KMS-11 (cell line): Measurements from ENCODE around the gene DAP.
"Not testable (repeated sequence)": the region's sequence is repeated elsewhere in the genome, so short reads cannot be mapped to it uniquely, and the experiment has no call there.

Experiments
- H2AFZ ChIP-seq: fragments of 200-600 bp; sonication (generic); 2 replicates; pipeline ENCODE4 v1.6.1; 2016; ENCODE audit warnings: antibody characterized with exemption, mixed run types, low read depth
- H3K27ac ChIP-seq: fragments of 200-600 bp; sonication (generic); 2 replicates; pipeline ENCODE4 v1.6.1; 2016; ENCODE audit warnings: mild to moderate bottlenecking, mixed run types
- H3K27me3 ChIP-seq: fragments of 200-600 bp; sonication (generic); 2 replicates; pipeline ENCODE4 v1.6.1; 2017; ENCODE audit warnings: mild to moderate bottlenecking, low read depth, mixed run types, moderate library complexity; ENCODE audit not compliant: insufficient read depth
- H3K36me3 ChIP-seq: fragments of 200-600 bp; sonication (generic); 2 replicates; pipeline ENCODE4 v1.6.1; 2017; ENCODE audit warnings: mild to moderate bottlenecking, mixed run types; ENCODE audit not compliant: insufficient read depth
- H3K4me1 ChIP-seq: fragments of 200-600 bp; sonication (generic); 2 replicates; pipeline ENCODE4 v1.6.1; 2016; ENCODE audit warnings: mild to moderate bottlenecking, low read depth, mixed run types; ENCODE audit not compliant: poor library complexity, severe bottlenecking
- H3K4me2 ChIP-seq: fragments of 200-600 bp; sonication (generic); 2 replicates; pipeline ENCODE4 v1.7.0; 2016; ENCODE audit warnings: mild to moderate bottlenecking, mixed run types
- H3K4me3 ChIP-seq: fragments of 200-600 bp; sonication (generic); IDR thresholded peaks from 2 replicates; pipeline ENCODE4 v1.6.1; 2017; ENCODE audit warnings: low read depth, low read length, mixed read lengths; ENCODE audit not compliant: insufficient read depth
- H3K79me2 ChIP-seq: fragments of 200-600 bp; sonication (generic); 2 replicates; pipeline ENCODE4 v1.6.1; 2016; ENCODE audit warnings: low read depth, mixed run types; ENCODE audit not compliant: insufficient read depth
- H3K9ac ChIP-seq: fragments of 200-600 bp; sonication (generic); 2 replicates; pipeline ENCODE4 v1.6.1; 2016; ENCODE audit warnings: mild to moderate bottlenecking, mixed run types
- H4K20me1 ChIP-seq: fragments of 200-600 bp; sonication (generic); 2 replicates; pipeline ENCODE4 v1.6.1; 2016; ENCODE audit warnings: mild to moderate bottlenecking, mixed run types; ENCODE audit not compliant: insufficient read depth
- CTCF ChIP-seq: fragments of 200-600 bp; sonication (generic); conservative IDR thresholded peaks from 2 replicates; pipeline ENCODE4 v1.6.1; 2017; ENCODE audit warnings: low read depth, mild to moderate bottlenecking, antibody characterized with exemption, low read length, moderate library complexity, mixed read lengths

Gene DAP

DNA sequence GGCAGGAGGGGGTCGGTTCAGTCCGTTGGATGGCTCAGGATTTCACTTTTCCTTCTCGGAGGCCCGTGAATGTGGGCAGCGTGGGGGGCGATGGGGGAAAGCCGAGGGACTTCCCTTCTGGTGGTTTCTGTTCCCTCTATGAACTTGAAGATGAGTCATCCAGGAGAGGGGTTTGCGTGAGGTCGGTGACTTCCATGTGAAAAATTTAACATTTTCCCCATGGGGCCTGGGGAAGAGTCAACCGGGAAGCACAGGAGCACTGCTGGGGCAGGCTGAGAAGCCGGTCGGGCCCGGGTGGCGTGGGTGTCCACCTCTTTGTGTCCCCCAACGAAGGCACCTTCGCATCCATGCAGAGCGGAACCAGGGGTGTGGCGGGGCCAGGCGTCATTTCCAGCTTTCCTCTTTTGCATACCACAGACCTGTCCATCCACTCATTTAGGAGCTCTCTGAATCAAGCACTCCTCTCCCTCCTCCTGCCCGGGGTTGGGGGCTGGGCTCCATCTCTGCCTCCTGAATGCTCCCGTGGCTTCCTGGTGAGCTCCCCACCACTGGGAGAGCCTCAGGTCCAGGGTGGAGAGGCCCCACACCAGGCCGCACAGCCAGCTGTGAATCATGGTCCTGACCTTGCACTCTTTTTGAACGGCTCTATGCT, 128.8 kb downstream of the DAP start:
- H3K36me3 ChIP-seq, result no peaks in the 10 kb centered on the region
- H3K4me2 ChIP-seq, result no peak overlapping the region
- no peak for TF ChIP-seq CTCF
- no peak overlapping the region for H2AFZ ChIP-seq
- H3K79me2 ChIP-seq, result no peaks in the 10 kb centered on the region
- no peaks in the 10 kb centered on the region for H3K27me3 ChIP-seq
- no peaks in the 10 kb centered on the region for H4K20me1 ChIP-seq
- no peak overlapping the region for H3K27ac ChIP-seq
- no peak overlapping the region for H3K9ac ChIP-seq
- H3K4me3 ChIP-seq, result no peak overlapping the region
- H3K4me1 ChIP-seq, result peaks cover 2% of the 10 kb centered on the region

DNA sequence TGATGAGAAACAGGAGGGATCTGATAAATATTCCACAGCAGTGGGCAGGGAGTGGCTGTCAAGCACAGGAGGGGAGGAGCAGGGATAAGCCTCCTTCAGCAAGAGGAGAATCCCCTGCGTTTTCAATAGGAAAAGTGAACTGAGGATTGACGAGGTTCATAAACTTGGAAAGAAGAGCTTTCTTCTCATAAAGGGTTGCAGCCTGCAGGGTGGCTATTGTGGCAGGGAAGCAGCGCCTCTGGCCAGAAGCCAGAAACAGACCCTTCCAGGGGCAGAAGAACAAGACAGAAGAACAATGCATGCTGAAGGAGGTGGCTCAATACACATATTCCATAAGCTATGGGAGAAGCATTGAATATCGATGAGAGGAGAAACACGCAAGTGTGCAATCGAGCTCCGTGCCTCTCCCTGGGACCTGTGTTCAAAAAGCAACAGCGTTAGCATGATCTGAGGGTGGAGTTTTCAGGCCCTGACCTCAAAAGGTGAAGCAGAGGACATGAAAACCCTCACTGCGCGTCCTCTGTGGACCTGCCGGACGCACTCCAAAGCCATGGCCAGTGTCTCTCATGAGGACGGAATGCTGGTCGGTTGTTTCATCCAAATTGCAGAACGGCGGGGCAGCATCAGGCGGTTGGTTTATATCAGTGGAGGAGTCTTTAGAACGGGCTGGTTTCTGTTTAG, 129.6 kb downstream of the DAP start:
- H3K27me3 ChIP-seq, result no peaks in the 10 kb centered on the region
- no peak for TF ChIP-seq CTCF
- H3K9ac ChIP-seq, result no peak overlapping the region
- no peaks in the 10 kb centered on the region for H4K20me1 ChIP-seq
- no peak overlapping the region for H3K4me3 ChIP-seq
- H3K27ac ChIP-seq, result no peak overlapping the region
- no peak overlapping the region for H2AFZ ChIP-seq
- no peak overlapping the region for H3K4me2 ChIP-seq
- peaks cover 10% of the 10 kb centered on the region for H3K4me1 ChIP-seq
- H3K79me2 ChIP-seq, result no peaks in the 10 kb centered on the region
- no peaks in the 10 kb centered on the region for H3K36me3 ChIP-seq

- H2AFZ ChIP-seq, H3K9ac ChIP-seq, H3K27me3 ChIP-seq, H3K27ac ChIP-seq, H3K4me3 ChIP-seq, H3K4me2 ChIP-seq, H4K20me1 ChIP-seq, H3K36me3 ChIP-seq, H3K79me2 ChIP-seq: not testable (repeated sequence)
- H3K4me1 ChIP-seq, result peaks cover 11% of the 10 kb centered on the region
These were observed 130.3 kb downstream of the DAP start for GRCh38 chr5:10630744-10631143.

GRCh38 chr5:10630126-10630525, 130.9 kb downstream of the DAP start:
- Histone ChIP-seq H3K27me3 (no peaks in the 10 kb centered on the region), H3K4me1 (peaks cover 11% of the 10 kb centered on the region), H4K20me1 (no peaks in the 10 kb centered on the region), H3K4me3 (no peak overlapping the region), H3K27ac (no peak overlapping the region), H3K79me2 (no peaks in the 10 kb centered on the region), H3K36me3 (no peaks in the 10 kb centered on the region), H3K9ac (no peak overlapping the region), H2AFZ (no peak overlapping the region), H3K4me2 (no peak overlapping the region)
- no peak for TF ChIP-seq CTCF

GRCh38 chr5:10629682-10630081, 131.4 kb downstream of the DAP start:
- no peaks in the 10 kb centered on the region for H3K27me3 ChIP-seq
- no peak overlapping the region for H3K4me3 ChIP-seq
- no peak overlapping the region for H3K9ac ChIP-seq
- H2AFZ ChIP-seq, result no peak overlapping the region
- no peak for TF ChIP-seq CTCF
- H3K27ac ChIP-seq, result no peak overlapping the region
- no peaks in the 10 kb centered on the region for H3K79me2 ChIP-seq
- no peak overlapping the region for H3K4me2 ChIP-seq
- no peaks in the 10 kb centered on the region for H4K20me1 ChIP-seq
- H3K4me1 ChIP-seq, result peaks cover 11% of the 10 kb centered on the region
- no peaks in the 10 kb centered on the region for H3K36me3 ChIP-seq
